Neutrophil (primary cell): ENCODE results near the gene AGR2.
"Not testable (repeated sequence)": the region's sequence is repeated elsewhere in the genome, so short reads cannot be mapped to it uniquely, and the experiment has no call there.

Source experiments
- H3K27ac ChIP-seq: fragments of 200-600 bp; sonication (generic); 2 replicates; pipeline ENCODE4 v1.5.1; 2016; ENCODE audit warnings: mild to moderate bottlenecking, moderate library complexity
- H3K27me3 ChIP-seq: fragments of 200-600 bp; sonication (generic); 2 replicates; pipeline ENCODE4 v1.6.0; 2016; ENCODE audit warnings: mild to moderate bottlenecking
- H3K36me3 ChIP-seq: fragments of 200-600 bp; sonication (generic); 2 replicates; pipeline ENCODE4 v1.5.1; 2017
- H3K4me1 ChIP-seq, 2 experiments: fragments of 200-600 bp in 1 of 2; sonication (generic) in 1 of 2; 1 replicate in 1 of 2; 2 replicates in 1 of 2; pipeline versions ENCODE4 v1.5.1 to v1.6.1; 2013 to 2016; ENCODE audit warnings: low read depth in 1 of 2, low read length in 1 of 2, mild to moderate bottlenecking in 1 of 2, moderate library complexity in 1 of 2; ENCODE audit not compliant: control insufficient read depth in 1 of 2, insufficient read depth in 1 of 2
- H3K4me3 ChIP-seq, 2 experiments: fragments of 200-600 bp in 1 of 2; sonication (generic) in 1 of 2; 1 replicate in 1 of 2; 2 replicates in 1 of 2; pipeline ENCODE4 v1.5.1; 2013 to 2016; ENCODE audit warnings: low read depth in 1 of 2, low read length in 1 of 2, mild to moderate bottlenecking in 1 of 2, moderate library complexity in 1 of 2
- H3K9me3 ChIP-seq: fragments of 200-600 bp; sonication (generic); 2 replicates; pipeline ENCODE4 v1.5.1; 2016
- CTCF ChIP-seq: fragments of 200-600 bp; sonication (generic); IDR thresholded peaks from 2 replicates; pipeline ENCODE4 v1.5.1; 2016; ENCODE audit warnings: antibody characterized with exemption

The AGR2 gene

GRCh38 chr7:16804674-16805439 lies at the start of gene AGR2:
Gene AGR2 (minus strand): TSS chr7:16804999. CDS start chr7:16801796, 3,203 bp downstream.
- Histone ChIP-seq H3K36me3 (no peaks in the 10 kb centered on the region), H3K27me3 (no peaks in the 10 kb centered on the region), H3K9me3 (no peaks in the 10 kb centered on the region), H3K4me3 (no peak within 1 kb of the TSS), H3K27ac (no peak within 1 kb of the TSS), H3K4me1 (no peaks in the 10 kb centered on the region)
- no peak for TF ChIP-seq CTCF

- not testable (repeated sequence) for H3K27me3 ChIP-seq, H3K9me3 ChIP-seq, H3K36me3 ChIP-seq, H3K27ac ChIP-seq, H3K4me1 ChIP-seq, H3K4me3 ChIP-seq
Observed at GRCh38 chr7:16853189-16853588, 48.4 kb upstream of the AGR2 start.

GRCh38 chr7:16851829-16852228 lies 47.0 kb upstream of the AGR2 start:
- H3K4me1 ChIP-seq = peaks cover 5 to 8% of the 10 kb centered on the region in 2 experiments
- no peak for TF ChIP-seq CTCF

GRCh38 chr7:16850614-16851466 lies 46.0 kb upstream of the AGR2 start:
- Histone ChIP-seq H3K4me1 (peaks cover 5 to 8% of the 10 kb centered on the region in 2 experiments), H3K27ac (no peak overlapping the region), H3K4me3 (peak overlapping the region in 1 of 2 experiments; percentile 17), H3K36me3 (no peaks in the 10 kb centered on the region), H3K27me3 (no peaks in the 10 kb centered on the region), H3K9me3 (no peaks in the 10 kb centered on the region)
- TF ChIP-seq CTCF = no peak

More at GRCh38 chr7:16851829-16852228, 47.0 kb upstream of the AGR2 start:
- no peak overlapping the region for H3K27ac ChIP-seq
- H3K36me3 ChIP-seq = no peaks in the 10 kb centered on the region
- no peaks in the 10 kb centered on the region for H3K9me3 ChIP-seq
- no peaks in the 10 kb centered on the region for H3K27me3 ChIP-seq
- H3K4me3 ChIP-seq = no peak overlapping the region

GRCh38 chr7:16849296-16850148 lies 44.7 kb upstream of the AGR2 start:
- no peaks in the 10 kb centered on the region for H3K36me3 ChIP-seq
- H3K4me3 ChIP-seq = no peak overlapping the region
- no peaks in the 10 kb centered on the region for H3K27me3 ChIP-seq
- H3K4me1 ChIP-seq = peaks cover 5 to 8% of the 10 kb centered on the region in 2 experiments
- H3K9me3 ChIP-seq = no peaks in the 10 kb centered on the region
- no peak for TF ChIP-seq CTCF
- H3K27ac ChIP-seq = no peak overlapping the region
